Prostate gland (tissue), 2 donors: ENCODE results near the gene NFIX. TPM values are rescaled to one million over a fixed set of nuclear protein-coding genes. Genes with fewer than 3 reads are reported as not detected.

Experiments
- DNase-seq: peaks from one replicate; pipeline ENCODE4 v3.0.0-alpha.2; 2019; ENCODE audit warnings: low spot score
- H3K27ac ChIP-seq, 2 donors: fragments of 200-600 bp; sonication (generic); 2 replicates each; pipeline ENCODE4 v1.5.1; 2017 to 2019
- H3K27me3 ChIP-seq: fragments of 200-600 bp; sonication (generic); replicated peaks from 2 replicates; pipeline ENCODE4 v1.5.1; 2019; ENCODE audit not compliant: insufficient read depth
- H3K36me3 ChIP-seq, 2 donors: fragments of 200-600 bp; sonication (generic); 1 replicate in 1 of 2; 2 replicates in 1 of 2; pipeline versions ENCODE4 v1.5.1 to v1.8.1; 2017 to 2019
- H3K4me1 ChIP-seq: fragments of 200-600 bp; sonication (generic); replicated peaks from 2 replicates; pipeline ENCODE4 v1.5.1; 2019
- H3K4me3 ChIP-seq, 2 donors: fragments of 200-600 bp; sonication (generic); 2 replicates each; pipeline ENCODE4 v1.5.1; 2017 to 2019
- H3K9me3 ChIP-seq: fragments of 200-600 bp; sonication (generic); 2 replicates; pipeline ENCODE4 v1.5.1; 2017
- CTCF ChIP-seq, 4 experiments: fragments of 200-600 bp in 2 of 4; fragments of 450-650 bp in 2 of 4; sonication (generic) in 2 of 4; IDR thresholded peaks; 1 replicate in 3 of 4; 2 replicates in 1 of 4; pipeline ENCODE4 v1.5.1; 2016 to 2019; ENCODE audit warnings: antibody characterized with exemption in 4 of 4, mild to moderate bottlenecking in 2 of 4, moderate library complexity in 2 of 4
- POLR2A ChIP-seq: fragments of 450-650 bp; IDR thresholded peaks from one replicate; pipeline ENCODE4 v1.6.1; 2016; ENCODE audit warnings: antibody characterized with exemption, mild to moderate bottlenecking
- POLR2AphosphoS5 ChIP-seq: sonication (generic); formaldehyde crosslinking; IDR thresholded peaks from one replicate; pipeline ENCODE4 v1.6.1; 2017; ENCODE audit warnings: antibody characterized with exemption
- WGBS: methylation state at CpG from one replicate; pipeline ENCODE4 v1.1.5; 2018; 5-methylcytosine and 5-hydroxymethylcytosine counted together
- intact Hi-C: fragments of 100-400 bp; cut with DNase I; formaldehyde crosslinking; loops from one replicate; pipeline ENCODE4 v1.14.2; 2022
- total RNA-seq, 2 donors: library from RNA; depleted of rRNA; stranded (reverse); fragments of >200 nt; gene quantifications; one replicate each; pipeline ENCODE4 v1.1.0, GENCODE V29; 2016

Gene NFIX
- total RNA-seq, 2 donors from 2014 or later: 185 to 286 TPM

- Histone ChIP-seq H3K4me3 (no peak overlapping the region), H3K27me3 (no peaks in the 10 kb centered on the region), H3K27ac (peak overlapping the region; percentile 79 to 88), H3K4me1 (peaks cover 5% of the 10 kb centered on the region), H3K36me3 (peaks cover 5 to 13% of the 10 kb centered on the region in 2 donors), H3K9me3 (no peaks in the 10 kb centered on the region)
- WGBS: 25% methylated on average over 25 of the region's 25 CpGs
- no peak for DNase-seq
- TF ChIP-seq CTCF (IDR thresholded peaks at IDR 0.05): peak in 1 of 4 experiments; percentile 6
- TF ChIP-seq POLR2AphosphoS5: peak; percentile 25
- TF ChIP-seq POLR2A: no peak
- intact Hi-C loops: loop anchor here (2.0 kb wide), 1 partner anchor 109 kb away; no protein-coding TSS in a partner anchor
Observed at GRCh38 chr19:13091400-13092157, 96.3 kb downstream of the NFIX start.

GRCh38 chr19:13092158-13092543 lies 96.9 kb downstream of the NFIX start:
- no peak overlapping the region for H3K4me3 ChIP-seq
- DNase-seq: no peak
- H3K27ac ChIP-seq: peak overlapping the region; percentile 79 to 88
- H3K36me3 ChIP-seq: peaks cover 5 to 13% of the 10 kb centered on the region in 2 donors
- intact Hi-C loops: loop anchor here (2.0 kb wide), 1 partner anchor 109 kb away; no protein-coding TSS in a partner anchor
- 74% methylated on average over 2 of the region's 2 CpGs for WGBS
- peaks cover 5% of the 10 kb centered on the region for H3K4me1 ChIP-seq
- TF ChIP-seq POLR2A: no peak
- TF ChIP-seq CTCF (IDR thresholded peaks at IDR 0.05): no peak
- TF ChIP-seq POLR2AphosphoS5: no peak
- no peaks in the 10 kb centered on the region for H3K27me3 ChIP-seq
- H3K9me3 ChIP-seq: no peaks in the 10 kb centered on the region

- Histone ChIP-seq H3K4me3 (no peak overlapping the region), H3K27me3 (no peaks in the 10 kb centered on the region), H3K36me3 (peaks cover 5 to 13% of the 10 kb centered on the region in 2 donors), H3K9me3 (no peaks in the 10 kb centered on the region), H3K4me1 (peaks cover 9% of the 10 kb centered on the region), H3K27ac (peak overlapping the region; percentile 79 to 88)
- DNase-seq: no peak
- 69% methylated on average over 9 of the region's 14 CpGs for WGBS
- no peak for TF ChIP-seq POLR2A
- no peak for TF ChIP-seq CTCF (IDR thresholded peaks at IDR 0.05)
- no peak for TF ChIP-seq POLR2AphosphoS5
- intact Hi-C loops: loop anchor here (2.0 kb wide), 1 partner anchor 110 kb away; no protein-coding TSS in a partner anchor
Observed at GRCh38 chr19:13092606-13093235, 97.4 kb downstream of the NFIX start.

GRCh38 chr19:13093407-13094105 lies 98.3 kb downstream of the NFIX start:
- DNase-seq: peak; percentile 74
- WGBS: 40% methylated on average over 12 of the region's 12 CpGs
- no peaks in the 10 kb centered on the region for H3K9me3 ChIP-seq
- peak overlapping the region; percentile 56 to 88 for H3K27ac ChIP-seq
- no peaks in the 10 kb centered on the region for H3K27me3 ChIP-seq
- TF ChIP-seq POLR2A (no peak), CTCF (IDR thresholded peaks at IDR 0.05) (peak; percentile 93 to 97 (median 95)), POLR2AphosphoS5 (peak; percentile 31)
- H3K4me3 ChIP-seq: no peak overlapping the region
- H3K36me3 ChIP-seq: peaks cover 5 to 13% of the 10 kb centered on the region in 2 donors
- intact Hi-C loops: loop anchor here (2.0 kb wide), 1 partner anchor 111 kb away; no protein-coding TSS in a partner anchor
- H3K4me1 ChIP-seq: peaks cover 11% of the 10 kb centered on the region
